Neuronal stem cell (in vitro differentiated cells): ENCODE data around the gene UGT2B15.
"Not testable (repeated sequence)": the region's sequence is repeated elsewhere in the genome, so short reads cannot be mapped to it uniquely, and the experiment has no call there.

ENCODE experiments used
- DNase-seq: peaks from one replicate; pipeline ENCODE4 v3.0.0-alpha.2; 2013; ENCODE audit warnings: low spot score
- H2AFZ ChIP-seq: one replicate; pipeline ENCODE4 v1.6.1; 2013; ENCODE audit warnings: mild to moderate bottlenecking, low read length, inconsistent platforms
- H2AK5ac ChIP-seq: 2 replicates; pipeline ENCODE4 v1.6.1; 2013; ENCODE audit warnings: low read depth, mild to moderate bottlenecking, inconsistent platforms, low read length, moderate library complexity, mixed read lengths
- H2BK120ac ChIP-seq: 2 replicates; pipeline ENCODE4 v1.6.1; 2013; ENCODE audit warnings: low read depth, mild to moderate bottlenecking, inconsistent platforms, low read length, moderate library complexity, mixed read lengths
- H2BK12ac ChIP-seq: one replicate; pipeline ENCODE4 v1.6.1; 2013; ENCODE audit warnings: low read length, inconsistent platforms
- H2BK15ac ChIP-seq: 2 replicates; pipeline ENCODE4 v1.6.1; 2013; ENCODE audit warnings: mild to moderate bottlenecking, low read length, inconsistent platforms, mixed read lengths
- H2BK5ac ChIP-seq: one replicate; pipeline ENCODE4 v1.6.1; 2013; ENCODE audit warnings: inconsistent platforms, mild to moderate bottlenecking, low read length, moderate library complexity
- H3K14ac ChIP-seq: one replicate; pipeline ENCODE4 v1.6.1; 2013; ENCODE audit warnings: low read length, inconsistent platforms
- H3K18ac ChIP-seq: 2 replicates; pipeline ENCODE4 v1.6.1; 2013; ENCODE audit warnings: low read length, inconsistent platforms
- H3K23ac ChIP-seq: 2 replicates; pipeline ENCODE4 v1.6.1; 2013; ENCODE audit warnings: low read depth, mild to moderate bottlenecking, mixed read lengths, low read length, inconsistent platforms; ENCODE audit not compliant: poor library complexity
- H3K27ac ChIP-seq: replicated peaks from 3 replicates; pipeline ENCODE4 v1.5.1; 2013; ENCODE audit warnings: low read length, inconsistent platforms
- H3K27me3 ChIP-seq, 3 experiments: 2 replicates each; pipeline ENCODE4 v1.6.1; 2013; ENCODE audit warnings: low read length in 3 of 3, mild to moderate bottlenecking in 2 of 3, inconsistent platforms in 1 of 3, low read depth in 1 of 3, mixed read lengths in 1 of 3, moderate library complexity in 1 of 3; ENCODE audit not compliant: control insufficient read depth in 3 of 3, insufficient read depth in 3 of 3
- H3K36me3 ChIP-seq, 2 donors: replicated peaks in 1 of 2; 2 replicates each; pipeline ENCODE4 v1.6.1; 2013; ENCODE audit warnings: low read length in 2 of 2; ENCODE audit not compliant: control insufficient read depth in 2 of 2, insufficient read depth in 2 of 2
- H3K4ac ChIP-seq: 2 replicates; pipeline ENCODE4 v1.6.1; 2013; ENCODE audit warnings: inconsistent platforms, mild to moderate bottlenecking, low read length, moderate library complexity
- H3K4me1 ChIP-seq, 2 donors: 1 replicate in 1 of 2; 2 replicates in 1 of 2; pipeline ENCODE4 v1.6.1; 2013; ENCODE audit warnings: low read length in 2 of 2, low read depth in 1 of 2; ENCODE audit not compliant: control insufficient read depth in 2 of 2, insufficient read depth in 1 of 2
- H3K4me2 ChIP-seq: one replicate; pipeline ENCODE4 v1.6.1; 2013; ENCODE audit warnings: mild to moderate bottlenecking, low read length, inconsistent platforms; ENCODE audit not compliant: insufficient read depth, poor library complexity, severe bottlenecking
- H3K4me3 ChIP-seq, 2 donors: 2 replicates each; pipeline ENCODE4 v1.5.1; 2013; ENCODE audit warnings: low read length in 2 of 2, mild to moderate bottlenecking in 2 of 2, inconsistent platforms in 1 of 2, moderate library complexity in 1 of 2
- H3K79me1 ChIP-seq: one replicate; pipeline ENCODE4 v1.6.1; 2013; ENCODE audit warnings: low read depth, mild to moderate bottlenecking, inconsistent platforms, low read length, moderate library complexity
- H3K9ac ChIP-seq: one replicate; pipeline ENCODE4 v1.6.1; 2013; ENCODE audit warnings: mild to moderate bottlenecking, low read depth, low read length, inconsistent platforms; ENCODE audit not compliant: poor library complexity
- H3K9me3 ChIP-seq, 2 donors: replicated peaks in 1 of 2; 2 replicates each; pipeline versions ENCODE3 to v1.6.1; 2013; ENCODE audit warnings: low read length in 2 of 2, mild to moderate bottlenecking in 2 of 2, inconsistent platforms in 1 of 2, low read depth in 1 of 2, mixed read lengths in 1 of 2, moderate library complexity in 1 of 2; ENCODE audit not compliant: control insufficient read depth in 2 of 2, insufficient read depth in 1 of 2
- H4K8ac ChIP-seq: one replicate; pipeline ENCODE4 v1.6.1; 2013; ENCODE audit warnings: low read depth, mild to moderate bottlenecking, inconsistent platforms, low read length, moderate library complexity
- H4K91ac ChIP-seq: one replicate; pipeline ENCODE4 v1.6.1; 2013; ENCODE audit warnings: low read length, low read depth, mild to moderate bottlenecking, inconsistent platforms; ENCODE audit not compliant: poor library complexity
- WGBS, 2 donors: extraction: QIAGEN DNeasy Blood & Tissue Kit; methylation state at CpG; one replicate each; pipeline ENCODE4 v1.1.7; 2013; ENCODE audit warnings: missing lambda C conversion rate in 2 of 2, mixed read lengths in 1 of 2; ENCODE audit not compliant: insufficient read length in 2 of 2, insufficient replicate concordance in 1 of 2; ENCODE audit errors: extremely low coverage in 2 of 2; 5-methylcytosine and 5-hydroxymethylcytosine counted together

UGT2B15 gene

GRCh38 chr4:68657022-68657594 lies 13.3 kb downstream of the UGT2B15 start:
- H3K18ac ChIP-seq, H3K79me1 ChIP-seq, H3K4me1 ChIP-seq, H2AK5ac ChIP-seq, H4K8ac ChIP-seq, H3K9me3 ChIP-seq, H2BK5ac ChIP-seq, H2BK12ac ChIP-seq, H3K4me3 ChIP-seq, H3K36me3 ChIP-seq, H3K14ac ChIP-seq, H3K4ac ChIP-seq, H3K9ac ChIP-seq, H3K4me2 ChIP-seq, H3K27ac ChIP-seq, H2AFZ ChIP-seq, H3K23ac ChIP-seq, H3K27me3 ChIP-seq, DNase-seq, H2BK15ac ChIP-seq, H4K91ac ChIP-seq, H2BK120ac ChIP-seq: not testable (repeated sequence)

DNA sequence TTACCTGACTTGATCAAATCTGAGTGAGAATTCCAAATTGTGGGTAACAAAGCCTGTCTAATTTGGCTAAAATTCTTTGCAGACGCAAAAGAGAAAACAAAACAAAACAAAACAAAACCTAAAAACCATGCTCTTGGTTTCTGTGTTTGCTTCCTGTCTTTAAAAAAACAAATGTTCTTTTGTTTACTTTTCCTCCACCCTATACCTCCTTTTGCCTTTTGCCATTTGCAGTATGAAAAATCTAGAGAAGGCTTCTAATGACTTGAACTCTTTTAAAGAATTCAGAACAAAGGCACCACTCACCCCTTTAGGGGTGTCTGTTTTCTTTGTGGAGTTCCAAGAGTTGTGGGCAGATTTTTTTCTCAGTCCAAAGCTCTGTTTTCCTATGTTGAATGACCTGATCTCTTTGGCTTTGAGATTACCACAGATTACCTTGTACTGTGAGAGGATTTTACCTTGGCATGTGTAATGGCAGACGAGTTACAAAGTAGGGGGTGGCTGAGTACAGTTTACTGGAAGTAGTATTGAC lies 13.9 kb downstream of the UGT2B15 start:
- H3K27ac ChIP-seq, H2BK15ac ChIP-seq, H4K8ac ChIP-seq, H2BK12ac ChIP-seq, H3K4me2 ChIP-seq, H3K79me1 ChIP-seq, DNase-seq, H2AFZ ChIP-seq, H3K4me1 ChIP-seq, H3K9me3 ChIP-seq, H3K23ac ChIP-seq, H2AK5ac ChIP-seq, H3K18ac ChIP-seq, H3K36me3 ChIP-seq, H3K4me3 ChIP-seq, H3K9ac ChIP-seq, H3K27me3 ChIP-seq, H4K91ac ChIP-seq, H3K14ac ChIP-seq, H3K4ac ChIP-seq, H2BK120ac ChIP-seq, H2BK5ac ChIP-seq: not testable (repeated sequence)
- WGBS, 2 donors: no CpG with 5 or more reads among the region's 2 CpGs

GRCh38 chr4:68655764-68656444 lies 14.5 kb downstream of the UGT2B15 start:
- H4K8ac ChIP-seq: no peak overlapping the region
- no peak overlapping the region for H3K4ac ChIP-seq
- no peaks in the 10 kb centered on the region for H3K36me3 ChIP-seq
- no peak overlapping the region for H4K91ac ChIP-seq
- no peak overlapping the region for H2BK5ac ChIP-seq
- no peak overlapping the region for H3K4me3 ChIP-seq
- no peak for DNase-seq
- H2AK5ac ChIP-seq: no peak overlapping the region
- H3K4me1 ChIP-seq: peaks cover 0 to 1% of the 10 kb centered on the region in 2 donors
- no peaks in the 10 kb centered on the region for H3K79me1 ChIP-seq
- H2AFZ ChIP-seq: no peak overlapping the region
- WGBS, 2 donors: no CpG with 5 or more reads among the region's 3 CpGs
- H3K27ac ChIP-seq: no peak overlapping the region
- H3K23ac ChIP-seq: no peak overlapping the region
- H2BK120ac ChIP-seq: no peak overlapping the region
- no peak overlapping the region for H2BK15ac ChIP-seq
- H3K9me3 ChIP-seq: no peaks in the 10 kb centered on the region
- no peaks in the 10 kb centered on the region for H3K27me3 ChIP-seq
- H3K4me2 ChIP-seq: no peak overlapping the region
- no peak overlapping the region for H3K14ac ChIP-seq
- H3K9ac ChIP-seq: no peak overlapping the region
- no peak overlapping the region for H3K18ac ChIP-seq
- H2BK12ac ChIP-seq: no peak overlapping the region

DNA sequence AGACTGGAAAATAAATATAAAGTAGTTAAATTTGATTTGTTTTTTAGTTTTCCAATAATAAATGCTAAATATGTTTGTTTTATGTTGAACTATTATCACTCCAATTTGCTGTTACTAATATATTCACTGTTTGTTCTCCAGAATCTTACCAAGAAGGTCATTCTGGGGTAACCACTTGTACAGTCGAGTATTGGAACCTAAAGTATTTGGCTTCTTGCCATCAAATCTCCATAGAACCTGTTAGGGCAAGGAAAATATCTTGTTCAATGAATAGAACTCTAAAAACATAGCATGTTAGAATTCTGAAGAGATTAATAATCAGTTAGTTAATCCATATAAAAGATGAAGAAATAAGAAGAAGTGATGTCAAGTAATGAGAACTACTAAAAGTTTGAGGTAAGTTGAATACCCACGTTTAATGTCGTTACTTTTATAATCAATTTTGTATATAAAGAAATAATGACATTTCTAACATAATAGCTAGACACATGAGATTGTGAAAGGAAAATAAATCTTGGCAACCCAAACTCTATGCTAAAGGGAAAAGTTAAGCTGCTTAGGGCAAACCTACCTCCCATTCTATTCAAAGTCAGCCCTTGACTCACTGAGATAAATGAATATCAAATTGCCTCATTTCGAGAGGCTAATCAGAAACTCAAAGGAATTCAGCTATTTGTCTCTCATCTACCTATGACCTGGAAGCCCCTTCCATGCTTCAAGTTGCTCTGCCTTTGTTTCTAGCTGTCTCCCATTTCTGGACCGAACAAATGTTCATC lies 15.3 kb downstream of the UGT2B15 start:
- Histone ChIP-seq H4K8ac (no peak overlapping the region), H2BK5ac (no peak overlapping the region), H2BK12ac (no peak overlapping the region), H3K27me3 (no peaks in the 10 kb centered on the region), H3K4me2 (no peak overlapping the region), H3K79me1 (no peaks in the 10 kb centered on the region), H2BK120ac (no peak overlapping the region), H3K4me3 (no peak overlapping the region), H3K14ac (no peak overlapping the region), H3K9ac (no peak overlapping the region), H3K4ac (no peak overlapping the region), H4K91ac (no peak overlapping the region), H3K27ac (no peak overlapping the region), H3K23ac (no peak overlapping the region), H3K36me3 (no peaks in the 10 kb centered on the region), H2AK5ac (no peak overlapping the region), H2BK15ac (no peak overlapping the region), H3K4me1 (peaks cover 0 to 1% of the 10 kb centered on the region in 2 donors), H2AFZ (no peak overlapping the region), H3K18ac (no peak overlapping the region), H3K9me3 (no peaks in the 10 kb centered on the region)
- WGBS, 2 donors: no CpG with 5 or more reads among the region's 5 CpGs
- no peak for DNase-seq
